B cell (primary cell): ENCODE data around the gene IGSF3. TPM values are rescaled to one million over a fixed set of nuclear protein-coding genes. Genes with fewer than 3 reads are reported as not detected.

Source experiments
- ATAC-seq: fragments of 200-7000 bp; cut with Tn5 transposase; one replicate; pipeline ENCODE4 v1.10.0; 2021; ENCODE audit warnings: low read depth, mild to moderate bottlenecking, moderate number of reproducible peaks, moderate library complexity
- CTCF ChIA-PET: fragments of 350-600 bp; sonication (Branson Sonifier 250); formaldehyde crosslinking; loops from one replicate; lab custom pipeline; 2021; ENCODE audit warnings: antibody characterized with exemption, inconsistent platforms; lab: Charles Lee
- POLR2A ChIA-PET: fragments of 350-600 bp; sonication (Branson Sonifier 250); formaldehyde crosslinking; loops from one replicate; lab custom pipeline; 2021; ENCODE audit warnings: antibody characterized with exemption; lab: Charles Lee
- DNase-seq: peaks from one replicate; pipeline ENCODE4 v3.0.0; 2013
- H2AFZ ChIP-seq: 2 replicates; pipeline ENCODE4 v1.6.1; 2012; ENCODE audit warnings: mild to moderate bottlenecking, low read depth, low read length; ENCODE audit not compliant: insufficient read depth, poor library complexity, severe bottlenecking
- H3K27ac ChIP-seq, 2 donors: 1 replicate in 1 of 2; 2 replicates in 1 of 2; pipeline ENCODE4 v1.5.1; 2012 to 2013; ENCODE audit warnings: low read length in 2 of 2, mild to moderate bottlenecking in 2 of 2, moderate library complexity in 1 of 2
- H3K27me3 ChIP-seq, 4 experiments: fragments of 200-600 bp in 1 of 4; sonication (generic) in 1 of 4; replicated peaks in 1 of 4; 1 replicate in 2 of 4; 2 replicates in 2 of 4; pipeline versions ENCODE4 v1.6.1 to v1.7.0; 2013 to 2016; ENCODE audit warnings: low read length in 3 of 4, mild to moderate bottlenecking in 2 of 4, mixed read lengths in 1 of 4, moderate library complexity in 1 of 4; ENCODE audit not compliant: insufficient read depth in 4 of 4, control insufficient read depth in 3 of 4; ENCODE audit errors: control extremely low read depth in 1 of 4
- H3K36me3 ChIP-seq, 2 experiments: replicated peaks in 1 of 2; 1 replicate in 1 of 2; 2 replicates in 1 of 2; pipeline versions ENCODE4 v1.6.1 to v1.7.1; 2013; ENCODE audit warnings: low read length in 1 of 2; ENCODE audit not compliant: insufficient read depth in 2 of 2, control insufficient read depth in 1 of 2; ENCODE audit errors: control extremely low read depth in 1 of 2, extremely low read depth in 1 of 2
- H3K4me1 ChIP-seq, 2 donors: fragments of 200-600 bp in 1 of 2; sonication (generic) in 1 of 2; 1 replicate in 1 of 2; 2 replicates in 1 of 2; pipeline versions ENCODE4 v1.5.1 to v1.6.1; 2013 to 2017; ENCODE audit warnings: low read length in 2 of 2; ENCODE audit not compliant: control insufficient read depth in 2 of 2, insufficient read depth in 2 of 2
- H3K4me2 ChIP-seq: replicated peaks from 2 replicates; pipeline ENCODE3; 2012; ENCODE audit warnings: mild to moderate bottlenecking, low read depth, low read length; ENCODE audit not compliant: poor library complexity, severe bottlenecking
- H3K4me3 ChIP-seq, 5 experiments: fragments of 200-600 bp in 1 of 5; sonication (generic) in 1 of 5; 1 replicate in 3 of 5; 2 replicates in 2 of 5; pipeline versions ENCODE4 v1.5.1 to v1.7.0; 2011 to 2016; ENCODE audit warnings: low read length in 4 of 5, mild to moderate bottlenecking in 4 of 5, low read depth in 2 of 5, control low read depth in 1 of 5, moderate library complexity in 1 of 5; ENCODE audit not compliant: insufficient read depth in 1 of 5; ENCODE audit errors: control extremely low read depth in 1 of 5, extremely low read depth in 1 of 5
- H3K79me2 ChIP-seq: fragments of 200-600 bp; sonication (generic); one replicate; pipeline ENCODE4 v1.6.0; 2016; ENCODE audit warnings: low read length; ENCODE audit not compliant: control insufficient read depth, insufficient read depth
- H3K9ac ChIP-seq: fragments of 200-600 bp; sonication (generic); 2 replicates; pipeline ENCODE4 v1.6.1; 2017; ENCODE audit warnings: mild to moderate bottlenecking, low read length, moderate library complexity
- H3K9me3 ChIP-seq, 3 donors: one replicate each; pipeline versions ENCODE4 v1.6.1 to v1.7.1; 2013; ENCODE audit warnings: low read length in 2 of 3; ENCODE audit not compliant: control insufficient read depth in 2 of 3, insufficient read depth in 1 of 3; ENCODE audit errors: control extremely low read depth in 1 of 3
- H4K20me1 ChIP-seq: 2 replicates; pipeline ENCODE4 v1.6.0; 2012; ENCODE audit warnings: mild to moderate bottlenecking, low read length; ENCODE audit not compliant: insufficient read depth, control insufficient read depth, poor library complexity, severe bottlenecking
- H3K27ac Mint-ChIP-seq: one replicate; pipeline ENCODE4 v1.8.0; 2021; ENCODE audit warnings: mixed read lengths
- H3K27me3 Mint-ChIP-seq: one replicate; pipeline ENCODE4 v1.8.0; 2021; ENCODE audit warnings: mixed read lengths
- H3K4me1 Mint-ChIP-seq: one replicate; pipeline ENCODE4 v1.8.0; 2021; ENCODE audit warnings: mixed read lengths
- H3K4me3 Mint-ChIP-seq: one replicate; pipeline ENCODE4 v1.8.0; 2021; ENCODE audit warnings: mixed read lengths
- H3K9me3 Mint-ChIP-seq: one replicate; pipeline ENCODE4 v1.8.0; 2022; ENCODE audit warnings: mixed read lengths; ENCODE audit not compliant: insufficient read depth
- CTCF ChIP-seq: fragments of 200-600 bp; IDR thresholded peaks from one replicate; pipeline ENCODE4 v1.8.0; 2022; ENCODE audit warnings: antibody characterized with exemption, mild to moderate bottlenecking
- EZH2 ChIP-seq: IDR thresholded peaks from 2 replicates; pipeline ENCODE4 v1.6.1; 2012; ENCODE audit warnings: borderline replicate concordance, low read depth, mild to moderate bottlenecking, moderate library complexity, low read length; ENCODE audit not compliant: insufficient read depth, poor library complexity, severe bottlenecking
- WGBS: methylation state at CpG from one replicate; pipeline ENCODE4 v1.1.5; 2013; ENCODE audit warnings: missing lambda C conversion rate; ENCODE audit not compliant: insufficient coverage; 5-methylcytosine and 5-hydroxymethylcytosine counted together
- intact Hi-C: fragments of 100-400 bp; cut with micrococcal nuclease; formaldehyde crosslinking; loops from one replicate; pipeline ENCODE4 v1.10.0; 2022
- polyA plus RNA-seq: library from polyadenylated mRNA; depleted of rRNA; stranded (reverse); fragments of >200 nt; gene quantifications from 2 replicates; pipeline ENCODE4 v1.2.3, GENCODE V29; 2012
- total RNA-seq, 2 donors: library from RNA; stranded (reverse); fragments of 120-200 nt in 1 of 2; gene quantifications; 1 replicate in 1 of 2; 2 replicates in 1 of 2; pipeline versions ENCODE4 v1.2.3 to v1.2.4, GENCODE V29; 2013 to 2022

Gene IGSF3
- total and polyA plus RNA-seq, 2 donors (not counting 1 experiment from before 2014, with no cell fraction given): 0.49 TPM; not detected in 1

DNA sequence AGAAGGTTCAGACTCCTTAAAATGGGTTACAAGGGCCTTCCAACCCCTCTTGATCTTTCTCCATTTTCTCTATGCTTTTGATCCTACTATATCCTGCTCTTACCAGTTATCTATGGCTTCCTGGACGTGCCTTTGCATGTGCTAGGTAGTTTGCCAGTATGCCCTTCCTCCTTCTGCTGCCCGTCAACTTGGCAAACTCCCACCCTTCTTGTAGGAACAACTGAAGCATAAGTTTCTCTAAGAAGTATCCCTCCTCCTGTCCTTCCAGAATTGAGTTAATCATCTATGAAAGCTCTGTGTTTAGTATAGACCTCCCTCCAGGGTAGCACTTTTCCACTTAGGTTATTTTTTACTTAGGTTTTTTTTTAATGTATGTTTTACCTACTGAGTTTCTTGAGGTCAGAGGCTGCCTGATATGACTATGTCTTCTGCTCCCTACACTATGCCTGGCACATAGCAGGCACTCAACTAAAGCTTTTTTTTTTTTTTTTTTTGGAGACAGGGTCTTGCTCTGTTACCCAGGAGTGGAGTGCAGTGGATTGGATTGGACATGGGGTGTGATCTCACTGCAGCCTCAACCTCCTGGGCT is 10.0 kb upstream of the IGSF3 start:
- TF ChIP-seq CTCF: no peak
- TF ChIP-seq EZH2: no peak
- H3K27me3 Mint-ChIP-seq: peaks cover 43% of the 10 kb centered on the region
- CTCF ChIA-PET: interaction anchor here (1.1 to 1.3 kb wide), 2 partner anchors 103 to 192 kb away, joined by 3 to 4 read pairs; no protein-coding TSS in a partner anchor

DNA sequence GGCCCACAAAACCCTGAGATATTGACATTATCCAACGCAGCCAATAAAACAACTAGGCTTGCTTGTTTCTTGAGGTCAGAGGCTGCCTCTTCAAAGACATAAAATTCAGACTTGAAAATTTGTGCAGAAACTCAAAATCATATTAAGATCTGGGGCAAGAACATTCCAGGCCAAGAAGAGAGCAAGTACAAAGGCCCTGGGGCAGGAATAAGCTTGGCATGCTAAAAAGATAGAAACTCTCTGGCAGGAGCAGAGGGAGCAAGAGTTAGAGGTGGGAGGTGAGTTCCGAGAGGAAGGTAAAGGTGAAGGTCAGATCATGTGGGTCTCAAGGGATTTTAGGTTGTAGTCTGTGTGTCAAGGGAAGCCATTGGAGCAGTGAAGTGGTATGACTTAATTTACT is 8.8 kb upstream of the IGSF3 start:
- CTCF ChIA-PET: interaction anchor here (0.6 to 1.5 kb wide), 2 partner anchors 102 to 378 kb away, joined by 3 read pairs; no protein-coding TSS in a partner anchor
- peaks cover 0 to 3% (median 2%) of the 10 kb centered on the region in 4 experiments for H3K27me3 ChIP-seq
- H3K27ac ChIP-seq: no peak overlapping the region
- Mint-ChIP-seq H3K27me3 (peaks cover 47% of the 10 kb centered on the region), H3K4me1 (no peaks in the 10 kb centered on the region), H3K4me3 (no peak overlapping the region), H3K9me3 (no peaks in the 10 kb centered on the region), H3K27ac (no peak overlapping the region)
- no peaks in the 10 kb centered on the region for H3K36me3 ChIP-seq
- H4K20me1 ChIP-seq: no peaks in the 10 kb centered on the region
- H3K4me2 ChIP-seq: no peak overlapping the region
- no peak for TF ChIP-seq CTCF
- no peak for TF ChIP-seq EZH2
- DNase-seq (no peak), ATAC-seq (no peak)
- no peaks in the 10 kb centered on the region for H3K9me3 ChIP-seq
- H3K9ac ChIP-seq: no peak overlapping the region
- intact Hi-C loops: no loop called here
- H3K79me2 ChIP-seq: no peaks in the 10 kb centered on the region
- POLR2A ChIA-PET: no interaction called here
- H2AFZ ChIP-seq: no peak overlapping the region
- no peak overlapping the region for H3K4me3 ChIP-seq
- H3K4me1 ChIP-seq: peaks cover 0 to 4% of the 10 kb centered on the region in 2 donors
- 90% methylated on average over 2 of the region's 2 CpGs for WGBS

More for the DNA sequence above, 10.0 kb upstream of the IGSF3 start:
- intact Hi-C loops: no loop called here
- H2AFZ ChIP-seq: no peak overlapping the region
- ATAC-seq (no peak), DNase-seq (no peak)
- no peaks in the 10 kb centered on the region for H3K9me3 ChIP-seq
- no peak overlapping the region for H3K9ac ChIP-seq
- H3K36me3 ChIP-seq: no peaks in the 10 kb centered on the region
- no peaks in the 10 kb centered on the region for H4K20me1 ChIP-seq
- WGBS: 64% methylated on average over 1 of the region's 2 CpGs
- peaks cover 0 to 2% (median 2%) of the 10 kb centered on the region in 4 experiments for H3K27me3 ChIP-seq
- H3K4me3 ChIP-seq: no peak overlapping the region
- Mint-ChIP-seq H3K4me1 (no peaks in the 10 kb centered on the region), H3K9me3 (no peaks in the 10 kb centered on the region), H3K27ac (no peak overlapping the region), H3K4me3 (no peak overlapping the region)
- peaks cover 0 to 4% of the 10 kb centered on the region in 2 donors for H3K4me1 ChIP-seq
- no peak overlapping the region for H3K4me2 ChIP-seq
- no peak overlapping the region for H3K27ac ChIP-seq
- no peaks in the 10 kb centered on the region for H3K79me2 ChIP-seq
- POLR2A ChIA-PET: no interaction called here
